NCI-H526 treated with DMSO at 0.1 percent for 48 hours (cell line): ENCODE data around the gene FCHSD2.
"Not testable (repeated sequence)": the region's sequence is repeated elsewhere in the genome, so short reads cannot be mapped to it uniquely, and the experiment has no call there.

ENCODE experiments used
- DNase-seq: peaks from one replicate; lab custom pipeline; 2025; lab: John Stamatoyannopoulos, UW

The FCHSD2 gene

GRCh38 chr11:72820439-72821139 lies 321.5 kb downstream of the FCHSD2 start:
- no peak for DNase-seq

- no peak for DNase-seq
Measured at GRCh38 chr11:72818971-72819370, 323.1 kb downstream of the FCHSD2 start.

GRCh38 chr11:72817966-72818365 lies 324.2 kb downstream of the FCHSD2 start:
- DNase-seq: no peak

GRCh38 chr11:72816404-72816990 lies 325.6 kb downstream of the FCHSD2 start:
- DNase-seq: no peak

- DNase-seq: peak; percentile 64
Measured at GRCh38 chr11:72815110-72815618, 327.0 kb downstream of the FCHSD2 start.

GRCh38 chr11:72814286-72815109 lies 327.6 kb downstream of the FCHSD2 start, which contains the start of gene ATG16L2:
ATG16L2 (plus strand) TSS chr11:72814411; CDS start chr11:72814446, 35 bp downstream.
- peak; percentile 82 for DNase-seq

- DNase-seq: peak; percentile 81
Measured at GRCh38 chr11:72813740-72814285, 328.3 kb downstream of the FCHSD2 start.

- peak; percentile 76 for DNase-seq
Measured at GRCh38 chr11:72812967-72813739, 329.0 kb downstream of the FCHSD2 start.

- peak; percentile 77 for DNase-seq
Measured at GRCh38 chr11:72812604-72812966, 329.5 kb downstream of the FCHSD2 start.

GRCh38 chr11:72811686-72812085 lies 330.4 kb downstream of the FCHSD2 start:
- DNase-seq: not testable (repeated sequence)

- DNase-seq: no peak
Measured at GRCh38 chr11:72808331-72808798, 333.8 kb downstream of the FCHSD2 start.

- no peak for DNase-seq
Measured at GRCh38 chr11:72807792-72808191, 334.3 kb downstream of the FCHSD2 start.

GRCh38 chr11:72807021-72807693 lies 335.0 kb downstream of the FCHSD2 start:
- no peak for DNase-seq

- not testable (repeated sequence) for DNase-seq
Measured at GRCh38 chr11:72806378-72806777, 335.7 kb downstream of the FCHSD2 start.

GRCh38 chr11:72805216-72805615 lies 336.9 kb downstream of the FCHSD2 start:
- no peak for DNase-seq

GRCh38 chr11:72802822-72803221 lies 339.3 kb downstream of the FCHSD2 start:
- DNase-seq: no peak

GRCh38 chr11:72799441-72799840 lies 342.7 kb downstream of the FCHSD2 start:
- DNase-seq: no peak

- DNase-seq: no peak
Measured at GRCh38 chr11:72798361-72798760, 343.8 kb downstream of the FCHSD2 start.

GRCh38 chr11:72793425-72794367 lies 348.4 kb downstream of the FCHSD2 start, which contains the start of gene STARD10:
STARD10 (minus strand) TSS chr11:72794047; CDS start chr11:72781181, 12,866 bp downstream.
- DNase-seq: peak; percentile 93

- DNase-seq: no peak
Measured at GRCh38 chr11:72793076-72793424, 349.1 kb downstream of the FCHSD2 start.
